ENCODE results near the gene FAM229A. TPM values are rescaled to one million over a fixed set of nuclear protein-coding genes. Genes with fewer than 3 reads are reported as not detected.

FAM229A gene
- total and polyA plus RNA-seq, 2 of the 8 experiments (the other 6 are each of a cell fraction or from before 2014, with no cell fraction given) = 4.1 to 4.2 TPM

- TF ChIP-seq KDM5A (IDR thresholded peaks at IDR 0.05; ENCODE audit: low read length) = no peak
- no peak for TF ChIP-seq ATF2 (IDR thresholded peaks at IDR 0.05; ENCODE audit: low read length)
- no peak for TF ChIP-seq E2F6 (IDR thresholded peaks at IDR 0.05)
- no peak for TF ChIP-seq CBX5 (IDR thresholded peaks at IDR 0.05; ENCODE audit: low read depth, low read length)
- no peak for TF ChIP-seq KDM1A (IDR thresholded peaks at IDR 0.05; ENCODE audit: borderline replicate concordance, low read length)
- no peak for TF ChIP-seq RBBP5 (IDR thresholded peaks at IDR 0.05; ENCODE audit: borderline replicate concordance, low read depth, low read length)
- no peak for TF ChIP-seq GTF2F1 (IDR thresholded peaks at IDR 0.05; ENCODE audit: borderline replicate concordance, low read depth, low read length)
- TF ChIP-seq TEAD4 (IDR thresholded peaks at IDR 0.05; ENCODE audit: low read depth, low read length) = no peak
Observed at GRCh38 chr1:32364836-32365235, 2.6 kb upstream of the FAM229A start (continued).
